ENCODE data around the gene SLC35C1. TPM values are rescaled to one million over a fixed set of nuclear protein-coding genes. Genes with fewer than 3 reads are reported as not detected.
A peak's percentile ranks its signal among the peaks of the same experiment; 100 is the strongest.

The SLC35C1 gene
- total RNA-seq, 1 donor from 2014 or later, result 12.0 TPM

DNA sequence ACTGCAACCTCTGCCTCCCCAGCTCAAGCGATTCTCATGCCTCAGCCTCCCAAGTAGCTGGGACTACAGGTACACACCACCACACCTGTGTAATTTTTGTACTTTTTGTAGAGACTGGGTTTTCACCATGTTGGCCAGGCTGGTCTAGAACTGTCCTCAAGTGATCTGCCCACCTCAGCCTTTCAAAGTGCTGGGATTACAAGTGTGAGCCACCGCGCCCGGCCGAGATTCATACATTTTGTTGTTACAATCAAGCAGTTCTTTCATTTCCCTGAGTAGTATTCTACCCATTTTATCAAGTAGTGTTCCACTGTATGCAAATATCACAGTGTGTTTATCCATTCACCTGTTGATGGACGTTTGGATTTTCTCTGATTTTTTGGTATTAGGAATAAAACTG lies 26.6 kb upstream of the SLC35C1 start:
- intact Hi-C loops (cut with DNase I), result no loop called here
- ATAC-seq (no peak), DNase-seq (ENCODE audit: low spot score) (no peak)

DNA sequence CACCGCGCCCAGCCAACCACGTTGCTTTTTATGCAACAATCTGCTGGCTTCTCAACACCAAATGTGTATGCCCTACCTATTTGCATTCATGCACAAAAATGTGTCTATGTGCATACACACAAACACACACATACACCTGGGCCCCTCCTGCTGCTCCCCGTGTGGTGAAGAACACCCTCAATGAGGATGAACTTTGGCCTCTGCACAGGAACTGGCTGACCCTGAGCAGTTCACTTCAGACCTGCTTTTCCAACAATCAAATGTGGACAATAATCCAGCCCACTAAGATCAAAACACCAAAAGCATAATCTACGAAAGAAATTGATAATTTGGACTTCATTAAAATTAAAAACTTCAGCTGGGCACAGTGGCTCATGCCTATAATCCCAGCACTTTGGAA lies 25.3 kb upstream of the SLC35C1 start:
- no peak for ATAC-seq
- intact Hi-C loops (cut with DNase I), result no loop called here
- no peak for DNase-seq (ENCODE audit: low spot score)

DNA sequence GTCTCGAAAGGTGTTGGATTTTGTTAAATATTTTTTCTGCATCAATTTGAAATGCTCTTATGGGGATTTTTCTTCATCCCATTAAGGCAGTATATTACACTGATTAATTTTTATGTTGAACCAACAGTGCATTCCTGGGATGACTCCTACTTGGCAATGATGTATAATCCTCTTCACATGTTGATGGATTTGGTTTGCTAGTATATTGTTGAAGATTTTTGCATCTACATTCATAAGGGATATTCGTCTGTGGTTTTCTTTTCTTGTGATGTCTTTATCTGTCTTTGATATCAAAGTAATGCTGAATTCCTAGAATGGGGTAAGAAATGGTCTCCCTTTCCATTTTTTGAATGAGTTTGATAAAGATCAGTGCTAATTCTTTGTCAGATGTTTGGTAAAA lies 18.7 kb upstream of the SLC35C1 start:
- intact Hi-C loops (cut with DNase I), result no loop called here
- ATAC-seq, result no peak
- DNase-seq (ENCODE audit: low spot score), result no peak

DNA sequence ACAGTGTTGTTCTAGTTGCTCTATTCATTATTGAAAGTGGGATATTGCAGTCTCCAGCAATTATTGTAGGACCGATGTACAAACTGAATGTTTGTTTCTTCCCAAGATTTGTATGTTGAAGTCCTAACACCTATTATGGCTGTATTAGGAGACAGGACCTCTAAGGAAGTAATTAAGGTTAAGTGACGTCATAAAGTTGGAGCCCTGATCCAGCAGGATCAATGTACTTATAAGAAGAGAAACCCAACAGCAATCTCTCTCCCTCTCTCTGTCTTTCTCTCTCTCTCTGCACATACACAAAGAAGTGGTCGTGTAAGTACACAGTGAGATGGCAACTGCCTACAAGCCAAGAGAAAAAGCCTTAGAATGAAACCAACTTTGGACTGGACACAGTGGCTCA lies 16.1 kb upstream of the SLC35C1 start:
- ATAC-seq, result no peak
- intact Hi-C loops (cut with DNase I), result no loop called here
- no peak for DNase-seq (ENCODE audit: low spot score)

DNA sequence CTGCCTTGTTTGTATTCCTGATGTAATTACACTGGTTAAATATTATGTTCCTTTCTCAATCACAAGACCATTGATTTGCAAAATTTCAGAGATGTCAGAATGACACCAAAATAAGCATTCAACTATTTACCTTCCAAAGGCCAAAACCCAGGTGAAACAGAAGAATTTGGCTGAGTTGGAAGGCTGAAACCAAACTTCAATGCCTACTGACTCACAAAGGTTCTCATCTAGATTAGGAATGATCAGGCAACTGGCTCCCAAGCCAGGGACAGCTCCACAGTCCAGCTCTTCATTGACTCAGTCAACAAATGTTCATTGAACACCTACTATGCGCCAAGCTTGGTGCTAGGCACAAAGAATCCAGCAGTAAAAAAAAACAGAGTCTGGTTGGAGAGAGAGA lies 13.4 kb upstream of the SLC35C1 start:
- ATAC-seq (no peak), DNase-seq (ENCODE audit: low spot score) (no peak)
- intact Hi-C loops (cut with DNase I), result no loop called here

DNA sequence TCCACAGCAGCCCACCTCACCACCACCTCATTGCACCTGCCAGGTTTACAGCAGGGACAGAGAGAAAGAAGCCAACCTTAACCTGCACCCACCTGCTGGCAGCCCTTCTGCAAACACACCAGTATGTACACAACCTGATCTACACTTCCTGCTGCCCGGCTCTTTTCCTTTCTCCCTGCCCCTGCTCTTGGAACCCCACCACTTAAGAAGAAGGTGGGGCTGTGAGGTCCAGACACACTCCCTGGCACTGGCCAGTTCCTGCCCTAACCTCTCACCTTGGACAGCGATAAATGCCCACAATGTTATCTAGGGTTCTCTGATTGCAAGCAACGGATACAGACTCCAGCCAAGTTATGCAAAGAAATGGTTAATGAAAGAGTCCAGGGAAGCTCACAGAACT lies 10.8 kb upstream of the SLC35C1 start:
- intact Hi-C loops (cut with DNase I), result no loop called here

DNA sequence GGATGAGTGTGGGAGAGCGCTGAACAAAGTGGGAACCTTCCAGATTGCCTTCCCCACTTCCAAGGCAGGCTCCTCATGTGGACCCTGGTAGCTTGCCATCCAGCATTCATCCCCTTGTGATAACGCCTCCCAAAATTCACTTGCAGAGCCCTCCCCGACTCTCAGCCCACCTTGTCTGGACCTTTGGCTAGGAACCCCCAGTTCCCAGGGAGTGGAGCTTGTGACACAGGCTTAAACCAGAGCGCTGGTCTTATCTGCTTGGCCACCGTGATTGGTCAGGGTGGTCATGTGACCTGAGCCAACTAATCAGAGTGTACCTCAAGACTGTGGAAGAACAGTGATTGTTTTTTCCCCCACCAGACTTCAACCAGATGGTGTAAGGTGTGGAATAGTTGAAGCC lies 9.6 kb upstream of the SLC35C1 start:
- ATAC-seq (peak; percentile 5), DNase-seq (ENCODE audit: low spot score) (no peak)
- intact Hi-C loops (cut with DNase I), result no loop called here

More for the DNA sequence above, 10.8 kb upstream of the SLC35C1 start:
- no peak for ATAC-seq
- no peak for DNase-seq (ENCODE audit: low spot score)

DNA sequence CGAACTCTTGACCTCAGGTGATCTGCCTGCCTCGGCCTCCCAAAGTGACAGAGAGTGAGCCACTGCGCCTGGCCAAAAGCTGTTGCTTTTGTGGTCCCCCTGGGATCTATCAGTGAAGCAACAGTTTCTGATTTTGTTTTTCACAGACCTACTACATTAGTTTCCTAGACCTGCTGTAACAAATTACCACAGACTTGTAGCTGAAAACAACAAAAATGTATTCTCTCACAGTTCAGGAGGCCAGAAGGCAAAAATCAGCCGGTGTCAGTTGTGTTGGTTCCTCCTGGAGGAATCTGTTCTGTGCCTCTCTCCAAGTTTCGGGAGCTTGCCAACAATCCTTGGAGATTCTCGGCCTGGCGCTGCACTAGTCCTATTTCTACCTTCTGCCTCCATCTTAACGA lies 8.5 kb upstream of the SLC35C1 start:
- no peak for DNase-seq (ENCODE audit: low spot score)
- intact Hi-C loops (cut with DNase I), result no loop called here
- ATAC-seq, result peak; percentile 76

DNA sequence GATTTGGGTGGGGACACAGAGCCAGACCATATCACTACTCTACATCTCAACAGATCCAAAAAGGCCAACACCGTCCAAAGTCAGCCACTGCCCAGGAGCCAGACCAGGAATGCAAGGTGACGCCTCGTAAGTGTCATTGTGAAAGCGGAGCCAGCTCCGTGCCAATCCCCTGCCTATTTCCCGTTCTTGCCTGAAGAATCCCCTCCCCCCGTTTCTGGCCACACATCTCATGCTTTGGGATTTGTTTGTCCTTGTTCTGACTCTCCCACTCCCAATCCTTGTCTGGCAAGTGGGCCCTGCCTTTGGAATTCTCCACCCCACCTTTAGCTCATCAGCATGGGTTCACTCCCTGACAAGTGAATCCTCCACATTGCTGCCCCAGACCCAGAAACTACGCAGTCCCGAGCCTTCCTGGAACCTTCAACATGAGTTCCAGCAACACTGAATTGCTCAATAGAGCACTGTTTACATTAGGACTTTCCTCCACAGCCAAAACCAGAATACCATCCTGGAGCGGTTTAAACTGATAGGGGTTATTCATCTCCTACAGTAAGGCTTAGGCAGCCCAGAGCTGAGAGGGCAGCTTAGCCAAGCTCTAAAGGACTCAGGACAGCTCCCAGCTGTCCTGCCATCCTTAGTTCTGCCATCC lies 6.0 kb upstream of the SLC35C1 start:
- intact Hi-C loops (cut with DNase I), result no loop called here
- no peak for ATAC-seq

DNA sequence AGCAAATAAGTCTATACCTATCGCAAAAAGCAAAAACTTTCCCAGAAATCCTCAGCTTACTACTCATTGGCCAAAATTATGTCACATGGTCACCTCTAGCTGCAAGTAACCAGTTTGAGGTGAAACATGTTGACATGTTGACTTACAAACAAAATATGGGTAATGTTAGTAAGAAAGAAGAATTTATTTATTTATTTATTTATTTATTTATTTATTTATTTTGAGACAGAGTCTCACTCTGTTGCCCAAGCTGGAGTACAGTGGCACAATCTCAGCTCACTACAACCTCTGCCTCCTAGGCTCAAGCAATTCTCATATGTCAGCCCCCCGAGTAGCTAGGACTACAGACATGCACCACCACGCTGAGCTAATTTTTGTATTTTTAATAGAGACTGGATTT lies 5.4 kb upstream of the SLC35C1 start:
- intact Hi-C loops (cut with DNase I), result no loop called here
- DNase-seq (ENCODE audit: low spot score), result no peak
- no peak for ATAC-seq

More for the DNA sequence above, 6.0 kb upstream of the SLC35C1 start:
- DNase-seq (ENCODE audit: low spot score), result no peak

DNA sequence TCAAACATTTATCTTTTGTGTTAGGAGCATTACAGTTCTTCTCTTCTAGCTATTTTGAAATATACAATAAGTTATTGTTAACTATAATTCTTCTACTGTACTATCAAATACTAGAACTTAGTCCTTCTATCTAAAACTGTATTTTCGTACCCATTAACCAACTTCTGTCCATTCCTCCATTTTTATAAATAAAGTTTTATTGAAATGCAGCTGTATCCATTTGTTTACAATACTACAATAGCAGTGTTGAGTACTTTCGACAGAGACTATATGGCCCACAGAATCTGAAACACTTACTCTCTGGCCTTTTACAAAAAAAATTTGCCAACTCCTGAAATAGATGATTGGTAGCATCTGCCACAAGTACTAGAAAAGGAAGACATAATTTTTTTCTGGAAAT lies 4.7 kb upstream of the SLC35C1 start:
- intact Hi-C loops (cut with DNase I), result no loop called here
- ATAC-seq, result no peak
- DNase-seq (ENCODE audit: low spot score), result no peak

DNA sequence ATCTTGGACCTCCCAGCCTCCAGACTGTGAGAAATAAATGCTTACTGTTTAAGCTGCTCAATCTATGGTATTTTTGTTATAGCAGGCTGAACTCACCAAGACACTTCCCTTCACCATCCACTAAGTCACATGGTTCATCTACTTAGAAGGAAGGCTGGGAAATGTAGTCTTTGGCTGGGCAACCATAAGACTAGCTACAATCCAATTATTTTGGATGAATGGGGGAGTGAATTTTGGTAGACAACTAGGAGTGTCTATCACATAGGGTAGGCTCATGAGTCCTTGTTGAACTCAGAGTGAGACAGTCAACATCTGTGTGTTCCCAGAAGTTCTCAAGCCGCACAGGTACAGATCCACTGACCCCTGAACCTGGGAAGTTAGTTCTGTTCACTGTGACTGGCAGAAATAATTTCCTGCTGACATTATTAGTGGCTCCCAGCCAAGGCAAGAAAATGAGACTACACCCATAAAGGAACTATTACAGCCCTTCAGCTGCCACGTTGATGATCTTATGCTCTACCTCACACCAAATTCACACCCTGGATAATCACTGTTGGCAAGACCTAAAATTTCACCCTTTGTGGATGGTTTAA lies 3.1 kb upstream of the SLC35C1 start:
- no peak for ATAC-seq
- intact Hi-C loops (cut with DNase I), result no loop called here
- no peak for DNase-seq (ENCODE audit: low spot score)

DNA sequence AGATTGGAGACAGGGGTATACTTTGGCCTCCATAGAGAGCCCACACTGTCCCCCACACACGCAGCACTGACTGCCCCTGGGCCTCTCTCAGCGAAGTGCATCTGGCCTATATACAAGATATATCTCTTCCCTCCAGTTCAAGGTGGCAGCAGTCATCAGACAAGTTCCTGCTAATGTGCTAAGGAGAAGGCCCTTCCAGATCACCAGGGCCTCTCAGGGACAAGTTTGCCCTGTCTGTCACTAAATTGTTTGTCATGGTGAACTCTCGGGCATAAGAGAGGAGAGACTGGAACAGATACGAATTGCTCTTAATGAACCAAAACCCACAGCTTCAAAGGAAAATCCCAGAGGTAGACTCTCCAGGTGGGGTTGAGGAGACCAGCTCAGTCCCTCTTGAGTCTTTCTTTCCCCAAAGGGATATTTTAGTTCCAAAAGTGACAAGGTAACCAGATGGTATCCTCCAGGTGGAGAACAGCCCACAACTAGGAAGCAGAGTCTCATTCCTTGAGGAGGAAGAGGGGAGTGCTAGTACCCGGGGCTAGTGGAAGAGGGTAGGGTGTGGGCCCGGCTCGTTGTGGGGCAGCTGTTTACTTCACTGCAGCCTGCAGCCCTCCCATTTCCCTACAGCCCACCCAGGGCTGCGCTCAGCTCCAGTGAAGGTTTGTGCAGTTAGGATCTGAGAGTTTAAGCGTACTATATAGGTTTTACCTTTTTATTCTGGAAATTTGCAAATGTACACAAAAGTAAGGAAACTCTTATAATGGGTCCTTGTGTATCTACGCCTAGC lies 2.2 kb upstream of the SLC35C1 start:
- intact Hi-C loops (cut with DNase I), result no loop called here
- ATAC-seq, result no peak
- DNase-seq (ENCODE audit: low spot score), result no peak

DNA sequence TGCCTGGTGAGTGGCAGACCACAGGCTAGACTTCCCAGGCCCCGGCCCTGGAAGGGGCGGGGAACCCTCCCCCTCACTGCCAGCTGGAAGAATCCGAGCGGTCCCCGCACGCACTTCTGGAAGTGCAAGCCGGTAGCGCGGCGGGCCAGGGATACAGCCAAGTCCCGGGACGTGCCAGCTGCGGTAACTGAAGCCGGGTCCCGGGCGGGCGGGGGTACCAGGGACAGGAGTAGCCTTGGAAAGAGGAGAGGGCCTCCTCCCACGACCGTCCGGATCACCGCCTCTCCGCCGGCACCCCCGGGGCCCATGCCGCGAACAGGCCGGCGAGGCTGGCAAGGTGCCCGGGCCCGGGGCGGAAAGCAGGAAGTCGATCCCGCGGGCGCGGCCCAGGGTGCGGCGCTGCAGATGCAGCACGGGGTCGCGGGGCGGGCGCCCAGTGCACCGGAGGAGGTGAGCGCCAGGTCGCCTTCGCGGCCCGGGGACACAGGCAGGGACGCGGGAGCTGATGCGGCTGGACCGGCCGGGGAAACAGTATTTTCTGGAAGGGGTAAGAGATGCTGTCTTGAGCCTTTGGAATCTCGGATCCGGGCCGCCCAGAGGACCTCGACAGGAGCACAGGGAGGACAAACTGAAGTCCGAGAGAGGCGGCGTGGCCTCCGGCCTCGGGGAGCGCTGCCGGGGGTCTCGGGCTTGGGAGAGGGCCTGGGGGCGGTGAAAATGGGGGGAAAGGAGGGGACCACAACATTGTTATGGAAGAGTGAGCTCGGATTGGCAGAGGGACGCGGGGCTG lies 783 bp upstream of the SLC35C1 start:
- ATAC-seq (peak; percentile 73), DNase-seq (ENCODE audit: low spot score) (peak; percentile 88)
- intact Hi-C loops (cut with DNase I), result no loop called here

DNA sequence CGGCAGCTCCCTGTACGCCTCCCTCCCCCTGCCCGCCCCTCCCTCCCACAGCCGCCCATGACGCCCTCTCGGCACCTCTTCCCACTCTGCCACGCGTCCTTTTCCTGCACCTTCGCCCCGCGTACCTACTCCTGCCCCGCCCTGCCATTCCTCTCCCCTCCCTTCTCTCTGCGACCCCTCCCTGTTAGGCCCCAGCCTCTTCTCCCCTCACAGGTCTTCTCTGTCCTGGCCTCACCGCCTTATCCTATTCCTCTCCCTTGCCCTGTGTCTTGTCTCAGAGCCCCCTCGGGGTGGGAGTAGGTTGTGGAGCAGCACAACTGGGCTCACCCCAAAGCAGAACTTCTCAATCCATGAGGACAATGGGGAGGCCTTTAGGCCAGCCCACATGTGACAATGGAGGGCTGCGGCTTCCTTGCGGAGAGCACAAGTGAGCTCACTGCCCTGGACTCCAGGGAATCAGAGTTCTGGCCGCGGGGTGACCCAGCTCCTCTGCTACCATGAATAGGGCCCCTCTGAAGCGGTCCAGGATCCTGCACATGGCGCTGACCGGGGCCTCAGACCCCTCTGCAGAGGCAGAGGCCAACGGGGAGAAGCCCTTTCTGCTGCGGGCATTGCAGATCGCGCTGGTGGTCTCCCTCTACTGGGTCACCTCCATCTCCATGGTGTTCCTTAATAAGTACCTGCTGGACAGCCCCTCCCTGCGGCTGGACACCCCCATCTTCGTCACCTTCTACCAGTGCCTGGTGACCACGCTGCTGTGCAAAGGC lies 539 bp downstream of the SLC35C1 start:
- intact Hi-C loops (cut with DNase I), result no loop called here
- DNase-seq (ENCODE audit: low spot score) (peak; percentile 67), ATAC-seq (peak; percentile 48)

DNA sequence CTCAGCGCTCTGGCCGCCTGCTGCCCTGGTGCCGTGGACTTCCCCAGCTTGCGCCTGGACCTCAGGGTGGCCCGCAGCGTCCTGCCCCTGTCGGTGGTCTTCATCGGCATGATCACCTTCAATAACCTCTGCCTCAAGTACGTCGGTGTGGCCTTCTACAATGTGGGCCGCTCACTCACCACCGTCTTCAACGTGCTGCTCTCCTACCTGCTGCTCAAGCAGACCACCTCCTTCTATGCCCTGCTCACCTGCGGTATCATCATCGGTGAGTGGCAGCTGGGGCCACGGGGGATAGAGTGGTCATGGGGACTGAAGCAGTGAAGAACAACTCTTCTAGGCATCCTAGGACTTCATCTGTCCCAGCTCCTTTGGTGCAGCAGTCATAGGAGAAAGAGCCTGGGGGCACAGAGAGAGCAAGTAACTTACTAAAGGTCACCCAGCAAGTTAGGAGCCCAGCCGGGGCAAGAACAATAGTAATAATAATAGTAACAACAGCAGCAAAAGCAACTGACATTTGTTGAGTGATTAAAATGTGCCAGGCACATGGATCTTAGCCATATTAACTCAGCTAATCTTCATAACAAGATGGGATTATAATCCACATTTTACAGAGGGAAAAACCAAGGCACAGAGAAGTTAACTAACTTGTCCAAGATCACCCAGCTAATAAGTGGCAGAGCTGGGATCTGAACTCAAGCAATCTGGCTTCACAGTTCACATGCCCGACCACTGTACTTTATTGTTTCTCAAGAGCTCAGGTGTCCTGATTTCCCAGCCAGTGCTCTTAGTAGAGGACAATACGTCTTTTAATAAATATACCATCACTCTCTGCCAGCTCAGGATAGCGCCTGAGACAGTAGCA lies 1.4 kb downstream of the SLC35C1 start:
- no peak for DNase-seq (ENCODE audit: low spot score)
- ATAC-seq, result no peak
- intact Hi-C loops (cut with DNase I), result no loop called here

DNA sequence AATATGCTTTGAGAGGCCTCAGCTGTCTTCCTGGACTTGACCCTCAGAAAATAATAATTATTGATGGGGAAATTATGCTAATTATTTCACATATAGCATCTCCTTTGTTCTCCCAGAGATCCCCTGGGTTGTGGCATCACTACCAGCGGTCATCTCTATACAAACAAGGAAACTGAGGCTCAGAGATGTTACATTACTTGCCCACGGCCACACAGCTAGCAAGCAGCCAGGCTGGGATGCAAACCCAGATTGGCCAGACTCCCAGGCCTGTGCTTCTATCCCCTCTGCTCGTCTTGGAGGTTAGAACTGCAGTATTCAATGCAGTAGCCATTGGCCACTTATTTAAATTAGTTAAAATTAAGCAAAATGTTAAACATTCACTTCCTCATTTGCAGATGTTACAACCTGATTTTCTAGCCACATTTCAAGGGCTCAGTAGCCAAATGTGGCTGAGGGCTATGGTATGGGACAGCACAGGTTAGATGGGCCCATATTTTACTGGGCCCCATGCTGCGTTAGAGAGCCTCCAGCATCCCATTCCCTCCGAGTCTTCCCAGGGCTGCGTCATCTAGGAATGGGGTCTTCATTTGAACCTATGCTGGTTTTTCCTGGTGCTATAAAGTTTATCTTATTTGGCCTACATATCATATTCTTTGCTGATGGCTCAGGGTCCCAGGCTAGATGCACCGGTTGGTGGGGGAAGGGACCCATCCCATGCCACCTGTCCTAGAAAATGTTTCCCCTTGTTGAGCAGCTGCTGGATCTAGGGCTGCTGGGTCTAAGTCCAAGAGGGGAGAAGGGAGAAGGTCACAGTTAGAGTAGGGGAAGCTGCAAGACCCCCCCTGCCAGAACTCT lies 2.2 kb downstream of the SLC35C1 start:
- intact Hi-C loops (cut with DNase I), result no loop called here
- ATAC-seq, result no peak

More for the DNA sequence above, 2.2 kb downstream of the SLC35C1 start:
- no peak for DNase-seq (ENCODE audit: low spot score)
